ENCODE measurements around the gene NR6A1.

- TF ChIP-seq SUZ12 (IDR thresholded peaks at IDR 0.05; ENCODE audit: extremely low read depth, insufficient read depth, insufficient read length) (no peak), ZNF274 (IDR thresholded peaks at IDR 0.05; ENCODE audit: low read depth, low read length) (no peak), YY1 (IDR thresholded peaks at IDR 0.05; ENCODE audit: insufficient read depth, insufficient read length) (no peak)
Measured at GRCh38 chr9:124471761-124472160, 299.4 kb downstream of the NR6A1 start.
